PC-9 (cell line): Measurements from ENCODE around the gene RHBDL1.

Source experiments
- CTCF ChIP-seq: fragments of 200-600 bp; sonication (generic); conservative IDR thresholded peaks from 2 replicates; pipeline ENCODE4 v1.6.1; 2017; ENCODE audit warnings: mixed run types, antibody characterized with exemption, mild to moderate bottlenecking, moderate library complexity
- EZH2 ChIP-seq: fragments of 200-600 bp; sonication (generic); IDR thresholded peaks from 2 replicates; pipeline ENCODE4 v1.8.0; 2017; ENCODE audit warnings: antibody characterized with exemption, low read depth

- TF ChIP-seq CTCF: no peak
- TF ChIP-seq EZH2: no peak
These were observed 44.6 kb upstream of the RHBDL1 start, which contains the start of gene WFIKKN1 for GRCh38 chr16:630815-631405.
